G401 (cell line): ENCODE results near the gene GAS2L2. TPM values are rescaled to one million over a fixed set of nuclear protein-coding genes. Genes with fewer than 3 reads are reported as not detected.

Source experiments
- DNase-seq: peaks from one replicate; pipeline ENCODE4 v3.0.0-alpha.2; 2015; ENCODE audit warnings: low spot score
- in situ Hi-C: cut with HindIII; loops from 2 replicates; pipeline ENCODE4 v1.10.0; 2016; ENCODE audit warnings: low sequenced_read_pairs, mixed read lengths
- total RNA-seq: library from RNA; depleted of rRNA; stranded (reverse); fragments of >200 nt; shearing (Covaris generic); gene quantifications from 2 replicates; pipeline ENCODE4 v1.2.3, GENCODE V29; 2014

Gene GAS2L2
- total RNA-seq, 1 experiment from 2014 or later, result not detected

DNA sequence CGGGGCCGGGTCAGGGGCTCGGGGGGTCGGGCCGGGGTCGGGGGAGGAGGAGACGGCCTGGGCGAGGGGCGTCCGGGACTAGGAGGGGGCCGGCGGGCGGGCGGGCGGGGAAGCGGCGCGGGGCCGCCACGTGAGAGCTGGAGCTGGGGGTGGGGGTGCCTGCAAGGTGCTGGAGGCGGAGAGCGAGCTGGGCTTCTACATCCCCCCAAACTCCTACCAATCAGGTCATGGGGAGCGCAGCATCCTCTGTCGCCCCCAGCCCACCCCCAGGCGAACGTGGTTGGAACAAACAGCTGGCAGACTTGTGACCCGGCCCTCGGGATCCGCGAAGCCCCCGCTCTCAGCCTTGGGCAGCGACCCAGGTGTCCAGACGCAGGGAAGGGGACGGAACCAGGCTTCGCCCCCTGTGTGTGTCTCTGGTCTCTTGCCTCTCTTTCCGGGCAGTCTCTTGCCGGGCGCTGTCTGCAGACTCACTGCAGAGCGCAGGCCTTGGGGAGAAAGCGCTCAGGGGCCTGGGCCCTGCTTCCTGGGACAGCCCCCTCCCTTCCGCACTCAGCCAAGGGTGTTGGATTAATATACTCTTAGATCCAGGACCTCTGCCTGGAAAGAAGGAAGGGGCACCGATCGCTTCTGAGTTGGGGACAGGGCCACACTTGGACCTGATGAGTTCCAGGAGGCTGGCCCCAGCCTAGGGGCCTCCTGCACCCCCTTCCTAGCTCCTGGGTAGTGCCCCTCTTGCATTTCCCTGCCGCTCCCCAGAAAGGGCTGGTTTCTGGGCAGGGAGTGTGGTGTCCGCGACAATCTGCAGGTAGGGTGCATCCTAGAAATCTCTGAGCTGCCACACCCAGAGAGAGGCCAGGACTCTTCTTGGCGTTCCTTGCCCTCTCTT lies 20.9 kb downstream of the GAS2L2 start:
- in situ Hi-C loops, result no loop called here
- no peak for DNase-seq

DNA sequence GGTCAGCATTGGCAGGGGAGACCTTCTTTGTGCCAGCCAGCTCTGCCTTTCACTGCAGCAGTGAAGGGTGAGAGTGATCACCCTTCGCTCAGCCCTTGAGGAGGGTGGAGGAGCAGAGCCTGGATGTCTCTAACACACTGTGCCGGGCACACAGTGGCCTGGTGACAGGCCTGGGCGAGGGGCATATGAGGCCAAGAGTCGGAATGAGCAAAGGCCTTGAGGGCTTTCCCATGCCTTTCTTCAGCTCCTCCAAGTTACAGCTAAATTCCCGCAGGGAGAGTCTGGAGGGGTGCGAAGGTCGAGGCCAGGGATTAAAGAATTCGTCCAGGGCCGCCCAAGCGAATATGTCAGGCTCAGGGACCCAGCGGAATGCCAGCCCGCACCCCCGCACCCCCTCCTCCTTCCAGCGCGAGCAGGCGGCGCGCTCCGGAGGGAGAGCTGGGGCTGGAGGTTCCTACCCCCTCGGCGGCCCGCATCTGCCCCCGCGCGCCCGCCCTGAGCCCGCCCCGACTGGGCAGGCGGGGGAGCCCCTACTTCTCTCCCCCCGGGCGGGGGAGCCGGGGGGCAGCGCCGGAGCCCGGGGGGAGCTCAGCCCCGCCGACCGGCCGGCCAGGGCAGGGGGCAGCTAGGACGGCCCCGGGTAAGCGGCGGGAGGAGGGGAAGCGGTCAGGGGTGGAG lies 21.7 kb downstream of the GAS2L2 start, which contains the start of gene RASL10B:
Gene RASL10B (plus strand): TSS at position 401 of the 678 bp plus-strand sequence. CDS start 3,546 bp downstream, outside the sequence.
- peak; percentile 63 for DNase-seq
- in situ Hi-C loops, result no loop called here

DNA sequence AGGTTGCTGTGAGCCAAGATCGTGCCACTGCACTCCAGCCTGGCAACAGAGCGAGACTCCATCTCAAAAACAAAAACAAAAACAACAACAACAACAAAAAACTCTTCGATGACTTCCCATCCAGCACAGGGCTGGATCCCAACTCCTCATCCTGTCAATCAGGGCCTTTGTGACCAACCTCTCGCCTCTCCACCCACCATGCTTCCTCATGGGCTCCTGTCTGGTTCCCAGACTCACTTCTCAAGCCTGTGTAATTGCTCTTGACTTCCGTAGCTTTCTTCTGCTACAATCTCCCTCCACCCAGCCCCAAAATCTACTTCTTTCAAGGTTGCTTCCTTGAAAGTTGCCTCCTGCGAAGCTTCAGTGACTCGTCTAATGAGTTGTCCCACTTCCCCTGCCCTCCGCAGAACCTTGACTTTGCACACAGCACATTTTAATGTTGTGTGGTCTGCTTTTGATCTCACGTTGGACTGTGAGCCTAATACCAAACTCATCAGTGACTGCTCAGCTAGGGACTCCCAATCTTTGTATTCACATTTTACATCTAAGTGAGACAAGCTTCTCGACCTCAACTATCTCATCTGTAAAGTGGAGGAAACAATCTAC lies 22.5 kb downstream of the GAS2L2 start:
- in situ Hi-C loops, result no loop called here

DNA sequence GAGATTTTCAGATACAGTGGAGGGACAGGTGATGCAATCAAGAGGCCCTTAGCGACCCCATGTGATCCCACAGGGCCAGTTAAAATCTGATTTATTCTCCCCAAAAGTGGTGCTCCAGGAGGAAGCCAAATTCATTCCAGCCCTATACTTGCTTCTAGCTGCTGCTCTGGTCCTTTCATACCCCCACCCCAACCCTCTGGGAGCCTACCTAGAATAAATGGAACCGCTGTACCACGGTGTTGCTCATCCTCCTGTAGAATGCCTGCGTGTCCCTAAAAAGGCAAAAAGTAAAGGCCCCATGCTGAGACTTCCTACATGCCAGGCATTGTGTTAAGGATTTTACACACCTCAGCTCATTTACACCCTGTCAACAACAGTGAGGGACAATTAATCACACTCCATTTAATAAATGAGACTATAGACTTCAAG lies 23.6 kb downstream of the GAS2L2 start:
- DNase-seq, result no peak
- in situ Hi-C loops, result no loop called here

More for the DNA sequence above, 22.5 kb downstream of the GAS2L2 start:
- DNase-seq, result no peak

DNA sequence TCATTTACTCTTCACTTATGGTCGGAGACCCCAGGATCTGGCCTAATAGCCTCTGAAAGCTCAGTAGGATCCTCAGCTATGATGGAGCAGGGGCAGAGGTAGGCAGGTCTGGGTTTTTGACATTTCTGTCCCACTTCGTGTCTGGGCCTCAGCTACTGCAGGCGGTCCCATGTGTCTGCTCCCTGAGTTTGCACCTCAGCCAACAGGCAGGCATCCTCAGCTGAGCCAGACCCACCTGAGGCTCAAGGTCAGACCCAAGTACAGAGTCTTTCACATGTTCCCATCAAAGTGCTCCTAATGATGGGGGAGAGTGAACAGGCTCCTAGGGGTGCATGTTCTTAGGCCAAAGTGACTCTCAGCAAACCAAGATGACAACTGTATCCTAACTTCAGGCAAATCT lies 24.5 kb downstream of the GAS2L2 start:
- DNase-seq, result no peak
- in situ Hi-C loops, result no loop called here

DNA sequence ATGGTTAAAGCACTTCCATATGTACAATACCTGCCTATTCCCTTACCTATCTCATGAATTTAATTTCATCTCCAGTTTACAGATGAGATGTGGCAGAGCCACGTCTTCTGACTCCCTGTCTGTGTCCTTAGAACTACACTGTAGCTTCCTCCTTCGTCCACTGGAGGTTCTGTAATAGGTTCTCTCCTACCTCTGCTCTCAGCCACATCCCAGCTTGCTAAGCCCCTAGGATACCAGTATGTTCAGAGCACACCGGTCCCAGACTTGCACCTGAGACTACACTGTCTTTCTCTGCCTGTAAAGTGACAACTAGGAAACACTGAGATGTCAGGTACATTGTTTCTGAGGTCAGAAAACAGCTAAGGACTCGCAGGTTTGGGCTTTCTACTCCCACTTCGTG lies 25.4 kb downstream of the GAS2L2 start:
- in situ Hi-C loops, result no loop called here
- no peak for DNase-seq

DNA sequence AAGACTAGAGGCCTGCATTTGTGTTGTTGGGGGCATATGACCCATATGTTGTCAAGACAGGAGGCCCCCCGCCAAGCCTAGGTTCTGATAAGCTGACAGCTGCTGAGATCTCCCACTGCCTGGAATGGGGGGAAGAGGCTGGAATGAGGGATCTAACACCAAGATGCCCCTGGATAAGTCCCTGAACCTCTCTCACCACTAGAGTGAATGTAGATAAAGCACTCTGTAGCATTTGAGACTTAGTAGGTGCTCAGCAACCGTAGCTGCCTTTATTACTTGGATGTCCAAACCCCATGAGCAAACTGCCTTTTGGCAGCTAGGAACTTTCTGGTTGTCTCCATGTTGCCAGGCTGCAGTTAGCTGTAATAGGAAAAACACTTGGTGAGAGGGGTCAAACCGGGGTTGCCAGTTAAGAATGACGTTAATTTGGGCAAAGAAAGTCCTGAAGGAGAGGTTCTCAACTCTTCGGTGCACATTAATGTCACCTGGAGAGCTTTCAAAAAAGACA lies 26.0 kb downstream of the GAS2L2 start:
- in situ Hi-C loops, result no loop called here
- DNase-seq, result no peak

DNA sequence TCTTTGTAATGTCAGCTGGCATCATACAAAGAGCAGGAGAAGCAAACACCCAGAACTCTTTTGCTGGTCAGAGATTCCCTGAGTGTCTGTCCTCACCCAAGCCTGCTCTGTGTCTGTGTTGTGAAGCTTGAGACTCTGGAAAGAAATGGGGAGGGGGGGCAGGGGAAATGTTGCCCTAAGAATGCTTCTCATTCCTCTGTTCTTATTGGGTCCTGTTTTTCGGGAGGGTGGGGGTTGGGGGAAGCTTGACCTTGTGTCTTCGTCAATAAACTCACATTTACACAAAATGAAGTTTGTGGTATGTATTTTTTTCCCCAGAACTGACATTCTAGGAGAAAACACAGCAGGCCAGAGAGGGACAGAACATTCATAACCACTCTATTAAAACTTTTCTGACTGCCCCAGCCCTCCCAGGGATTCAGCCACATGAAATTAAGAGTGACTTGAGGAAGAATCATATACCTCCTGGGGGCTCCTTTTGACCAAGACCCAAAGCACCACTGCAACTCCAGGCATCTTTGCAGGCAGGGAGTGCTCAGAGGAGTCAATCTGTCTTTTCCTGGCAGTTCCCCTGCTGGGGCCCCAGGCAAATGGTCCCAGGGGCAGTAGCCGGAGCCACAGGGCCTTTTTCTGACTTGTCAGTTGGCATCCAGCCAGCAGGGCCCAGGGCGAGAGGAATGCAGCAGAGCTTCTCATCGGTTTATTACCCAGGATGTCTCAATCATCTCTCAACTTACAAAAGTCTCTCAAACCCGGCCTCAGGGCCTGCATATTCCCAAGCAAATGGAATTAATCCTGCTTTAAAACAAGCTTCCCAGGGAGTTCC lies 26.7 kb downstream of the GAS2L2 start:
- DNase-seq, result no peak
- in situ Hi-C loops, result no loop called here

DNA sequence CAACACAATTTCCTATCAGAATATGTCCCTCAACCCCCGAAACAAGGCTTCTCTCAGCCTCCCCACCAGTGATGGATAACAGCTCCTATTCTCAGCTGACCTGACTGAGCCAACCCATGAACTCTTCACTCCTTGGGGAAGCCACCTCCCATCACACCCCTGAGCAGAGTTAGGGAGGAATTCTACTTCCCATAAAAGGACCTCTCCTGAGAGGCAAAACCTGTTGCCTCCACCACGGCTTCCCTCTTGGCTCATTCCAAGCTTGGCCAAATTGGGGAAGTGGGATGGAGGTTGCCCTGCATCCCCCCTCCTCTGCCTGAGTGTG lies 27.3 kb downstream of the GAS2L2 start:
- DNase-seq, result no peak
- in situ Hi-C loops, result no loop called here

DNA sequence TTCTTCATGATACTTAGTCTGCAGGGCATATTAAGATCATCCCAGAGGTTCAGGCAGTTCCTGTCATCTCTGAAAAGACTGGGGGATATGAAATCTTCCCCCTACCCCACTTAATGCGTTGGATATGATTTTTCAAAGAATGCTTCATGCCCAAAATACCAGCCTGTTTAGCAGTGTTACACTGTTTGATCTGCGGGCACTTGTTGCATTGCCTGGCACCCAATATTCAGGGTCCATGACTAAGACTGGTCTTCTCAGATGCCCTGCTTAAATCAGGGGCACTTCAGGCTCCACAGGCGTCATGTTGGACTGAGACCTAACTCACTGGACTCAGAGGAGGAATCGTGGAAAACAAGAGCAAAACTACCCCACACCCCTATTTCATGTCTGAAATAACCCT lies 28.0 kb downstream of the GAS2L2 start:
- in situ Hi-C loops, result no loop called here
- DNase-seq, result no peak

DNA sequence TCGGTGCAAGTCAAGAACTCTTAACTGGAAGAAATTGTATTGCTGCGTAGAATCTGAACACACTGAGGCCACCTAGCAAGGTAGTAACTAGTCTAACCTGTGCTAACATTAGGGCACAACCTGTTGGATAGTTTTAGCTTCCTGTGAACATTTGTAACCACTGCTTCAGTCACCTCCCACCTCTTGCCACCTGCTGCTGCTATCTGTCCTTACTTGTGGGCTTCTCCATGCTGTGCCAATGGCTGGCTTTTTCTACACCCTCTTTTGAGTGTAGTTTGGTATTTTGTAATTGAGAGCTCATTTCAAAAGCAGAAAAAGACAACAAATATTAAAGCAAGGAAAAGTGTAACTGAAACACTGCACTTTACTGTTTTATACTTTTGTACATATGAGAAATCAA lies 29.3 kb downstream of the GAS2L2 start:
- DNase-seq, result no peak
- in situ Hi-C loops, result no loop called here

DNA sequence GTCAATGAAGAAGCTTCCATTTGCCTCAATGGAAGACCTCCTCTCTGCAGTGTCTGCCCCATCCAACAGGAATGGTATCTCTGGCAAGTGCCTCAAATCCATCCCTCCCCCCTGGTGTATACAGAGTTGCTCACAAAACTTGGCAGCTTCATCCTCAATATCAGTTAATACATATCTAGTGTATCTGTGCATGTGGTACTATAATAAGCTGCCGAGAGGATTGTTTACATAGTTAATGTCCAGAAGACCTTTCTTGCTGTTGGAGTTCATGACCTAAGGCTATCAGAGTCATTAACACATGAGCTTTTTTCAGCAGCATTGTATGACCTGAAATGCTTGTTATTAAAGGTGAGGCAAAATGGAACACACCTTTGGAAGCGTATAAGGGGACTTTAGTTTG lies 35.6 kb downstream of the GAS2L2 start:
- no peak for DNase-seq
- in situ Hi-C loops, result no loop called here

DNA sequence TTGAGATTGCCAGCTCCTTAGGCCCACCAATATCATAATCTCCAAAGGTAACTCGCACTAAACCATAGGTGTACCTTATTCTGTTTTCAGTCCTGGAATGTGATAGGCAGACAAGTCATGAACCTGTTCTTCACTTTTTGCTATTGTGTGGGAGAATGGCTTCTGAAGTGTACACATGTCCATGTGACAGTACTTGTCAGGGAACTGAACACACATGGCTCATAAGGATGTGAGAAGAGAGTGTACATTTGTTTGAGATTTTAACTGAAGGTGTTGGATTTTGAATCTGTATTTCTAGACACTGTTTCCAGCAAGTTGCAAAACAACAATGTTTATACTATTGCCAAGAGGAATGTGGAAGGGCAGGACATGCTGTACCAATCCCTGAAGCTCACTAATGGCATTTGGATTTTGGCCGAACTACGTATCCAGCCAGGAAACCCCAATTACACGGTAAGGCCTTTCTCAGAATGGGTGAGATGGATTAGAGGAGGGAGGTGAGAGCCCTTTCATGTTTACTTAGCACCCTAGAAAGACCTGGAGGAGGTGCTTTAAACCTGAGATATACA lies 36.1 kb downstream of the GAS2L2 start:
- no peak for DNase-seq
- in situ Hi-C loops, result no loop called here

DNA sequence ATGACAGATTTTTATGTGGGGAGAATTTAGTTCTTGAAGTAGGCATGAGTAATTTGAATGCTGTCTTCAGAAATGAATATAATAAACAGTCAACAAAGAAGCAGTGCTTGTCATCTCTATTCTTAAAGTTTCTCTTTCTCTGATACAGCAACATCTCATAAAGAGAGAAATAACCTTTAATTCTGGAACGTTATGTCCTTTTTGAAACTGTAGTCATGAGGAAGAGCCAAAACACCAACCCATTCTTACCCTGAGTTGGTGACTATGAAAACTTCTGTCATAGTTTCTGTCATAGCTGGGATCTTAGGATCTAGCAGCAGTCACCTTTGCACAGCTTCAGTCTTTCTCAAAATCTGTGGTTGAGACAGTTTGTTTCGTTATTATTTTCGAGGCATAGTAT lies 36.9 kb downstream of the GAS2L2 start:
- in situ Hi-C loops, result no loop called here

DNA sequence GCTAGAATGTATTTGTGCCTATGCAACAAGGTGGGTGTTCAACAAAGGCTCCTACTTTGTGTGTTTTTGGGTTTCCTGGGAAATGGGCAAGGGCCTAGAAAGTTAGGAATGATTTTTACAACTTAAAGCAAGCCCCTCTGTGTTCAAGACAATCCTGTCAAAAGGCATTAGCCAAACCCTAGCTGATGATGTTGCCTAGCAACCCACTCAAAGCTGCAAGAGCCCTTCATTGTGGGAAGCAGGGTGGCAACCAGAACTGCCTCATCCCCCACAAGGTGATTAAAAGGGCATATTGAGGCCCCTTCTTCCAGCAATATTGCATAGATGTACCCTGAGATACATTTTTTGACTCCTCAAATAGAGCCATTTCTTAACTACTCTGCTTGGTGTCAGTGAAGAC lies 37.6 kb downstream of the GAS2L2 start:
- DNase-seq, result no peak
- in situ Hi-C loops, result no loop called here

More for the DNA sequence above, 36.9 kb downstream of the GAS2L2 start:
- no peak for DNase-seq

DNA sequence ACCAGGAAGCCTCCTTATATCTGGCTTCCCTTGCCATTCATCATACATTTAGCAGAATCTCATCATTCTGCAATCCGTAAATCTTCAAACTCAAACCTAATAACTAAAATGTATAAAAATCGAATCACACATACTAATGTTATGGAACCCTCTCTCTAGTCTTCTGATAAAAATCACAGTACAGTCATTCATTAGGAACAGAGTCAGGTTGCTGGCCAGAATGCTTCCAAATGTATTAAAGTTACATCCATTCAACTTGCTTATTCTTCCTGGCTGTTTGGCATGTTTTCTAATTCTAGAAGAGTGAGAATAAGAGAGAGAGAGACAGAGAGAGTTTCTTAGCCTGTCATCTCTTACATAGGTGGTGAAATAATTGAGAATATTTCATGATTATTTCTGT lies 38.1 kb downstream of the GAS2L2 start:
- in situ Hi-C loops, result no loop called here
- no peak for DNase-seq

DNA sequence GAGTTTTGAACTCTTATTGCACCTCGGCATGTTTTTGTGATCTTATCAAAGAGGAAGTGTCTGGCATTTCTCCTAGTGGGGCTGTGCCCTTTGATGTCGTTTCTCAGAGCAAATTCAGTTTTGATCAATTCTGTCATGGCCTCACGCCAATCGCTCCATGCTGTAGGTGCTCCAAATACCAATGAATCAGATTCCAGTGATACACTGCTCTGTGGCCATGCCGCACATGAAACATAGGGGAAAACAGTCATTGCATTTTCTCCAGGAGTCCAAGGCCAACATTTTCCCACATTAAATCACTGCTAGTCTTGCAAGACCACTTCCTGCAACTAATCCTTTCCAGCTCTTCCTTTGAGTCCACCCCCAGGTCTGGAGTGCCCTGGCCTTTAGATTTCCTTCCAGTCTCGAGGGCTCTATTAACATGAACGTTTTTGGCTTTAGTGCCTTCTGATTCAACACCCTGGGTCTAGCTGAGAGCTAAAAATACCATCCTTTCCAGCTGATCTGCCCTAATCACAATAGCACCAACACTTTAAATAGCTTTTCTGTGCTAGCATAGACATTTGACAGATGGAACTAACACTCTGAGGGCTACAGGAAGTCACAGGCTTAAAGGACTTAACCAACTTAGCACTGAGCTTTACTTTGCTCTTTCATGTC lies 39.8 kb downstream of the GAS2L2 start:
- DNase-seq, result no peak
- in situ Hi-C loops, result no loop called here

DNA sequence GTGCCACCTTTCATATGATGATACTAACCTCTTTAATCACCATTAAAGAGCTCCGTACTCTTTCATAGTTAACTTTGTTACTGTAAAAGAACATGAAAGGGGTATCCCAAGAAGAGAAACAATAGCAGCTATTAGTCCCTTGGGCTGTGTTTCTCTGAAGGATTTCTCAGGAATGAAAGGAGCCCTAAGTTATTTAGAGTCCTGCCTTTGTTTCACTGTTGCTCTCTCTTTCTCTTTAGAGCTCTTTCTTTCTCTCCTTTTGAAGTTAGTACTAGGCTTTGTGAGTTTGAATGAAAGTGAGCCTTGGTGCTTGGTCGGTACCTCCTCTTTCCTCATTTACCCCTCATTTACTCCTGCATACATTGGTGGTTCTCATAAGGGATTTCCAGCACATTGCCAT lies 42.1 kb downstream of the GAS2L2 start:
- in situ Hi-C loops, result no loop called here
- no peak for DNase-seq
